GM08714 (cell line): ENCODE results near the gene IPO9.

Source experiments
- H3K4me3 ChIP-seq: fragments of 200-500 bp; sonication (Bioruptor generic); 2 replicates; pipeline ENCODE4 v1.5.1; 2014; ENCODE audit warnings: mild to moderate bottlenecking, low read length, inconsistent platforms
- ZNF274 ChIP-seq: IDR thresholded peaks from 2 replicates; pipeline ENCODE4 v1.6.1; 2012; ENCODE audit warnings: mild to moderate bottlenecking, low read depth, low read length

The IPO9 gene

GRCh38 chr1:201828820-201829774 is at the start of gene IPO9:
IPO9 (plus strand) TSS chr1:201829157; CDS start chr1:201829210, 53 bp downstream.
- TF ChIP-seq ZNF274 = no peak
- peak within 1 kb of the TSS; percentile 97 for H3K4me3 ChIP-seq

- H3K4me3 ChIP-seq = no peak overlapping the region
- TF ChIP-seq ZNF274 = no peak
These were observed 49.5 kb upstream of the IPO9 start for GRCh38 chr1:201779351-201779880.

DNA sequence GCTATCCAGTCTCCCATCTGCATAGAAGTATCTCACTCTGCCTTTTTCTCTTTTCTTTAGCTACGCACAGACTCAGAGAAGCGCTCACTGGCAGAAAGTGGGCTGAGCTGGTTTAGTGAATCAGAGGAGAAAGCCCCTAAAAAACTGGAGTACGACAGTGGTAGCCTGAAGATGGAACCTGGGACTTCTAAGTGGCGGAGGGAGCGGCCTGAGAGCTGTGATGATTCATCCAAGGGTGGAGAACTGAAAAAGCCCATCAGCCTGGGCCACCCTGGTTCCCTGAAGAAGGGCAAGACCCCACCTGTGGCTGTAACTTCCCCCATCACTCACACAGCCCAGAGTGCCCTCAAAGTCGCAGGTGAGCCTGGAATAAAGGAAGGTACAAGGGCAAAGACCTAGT is 48.0 kb upstream of the IPO9 start:
- TF ChIP-seq ZNF274 = no peak
- H3K4me3 ChIP-seq = no peak overlapping the region

- no peak for TF ChIP-seq ZNF274
- no peak overlapping the region for H3K4me3 ChIP-seq
These were observed 47.5 kb upstream of the IPO9 start for GRCh38 chr1:201781437-201781836.

DNA sequence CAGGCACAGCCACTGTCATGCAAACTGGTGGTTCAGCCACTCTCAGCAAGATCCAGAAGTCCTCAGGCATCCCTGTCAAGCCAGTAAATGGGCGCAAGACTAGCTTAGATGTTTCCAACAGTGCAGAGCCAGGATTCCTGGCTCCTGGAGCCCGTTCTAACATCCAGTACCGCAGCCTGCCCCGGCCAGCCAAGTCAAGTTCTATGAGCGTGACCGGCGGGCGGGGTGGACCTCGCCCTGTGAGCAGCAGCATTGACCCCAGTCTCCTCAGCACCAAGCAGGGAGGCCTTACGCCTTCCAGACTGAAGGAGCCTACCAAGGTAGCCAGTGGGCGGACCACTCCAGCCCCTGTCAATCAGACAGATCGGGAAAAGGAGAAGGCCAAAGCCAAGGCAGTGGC is 46.6 kb upstream of the IPO9 start:
- no peak for TF ChIP-seq ZNF274

DNA sequence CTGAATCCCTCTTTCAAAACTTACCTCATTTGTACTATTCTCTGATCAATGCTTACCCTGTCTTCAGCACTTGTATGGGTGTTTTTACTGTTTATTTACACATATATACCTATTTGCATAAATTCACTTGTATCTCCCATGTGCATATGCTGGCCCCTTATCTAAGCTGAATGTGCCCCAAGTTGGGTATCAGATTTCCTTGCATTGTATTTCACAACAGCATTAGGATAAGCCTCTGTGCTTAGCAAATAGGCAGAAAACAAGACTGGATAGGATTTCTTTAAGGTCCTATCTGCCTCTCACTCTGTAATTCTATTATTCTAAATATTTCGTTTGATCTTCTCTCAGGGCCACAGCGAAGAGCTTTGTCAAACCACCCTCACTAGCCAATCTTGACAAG is 45.9 kb upstream of the IPO9 start:
- no peak for TF ChIP-seq ZNF274
- H3K4me3 ChIP-seq = no peak overlapping the region

More for the DNA sequence above, 46.6 kb upstream of the IPO9 start:
- no peak overlapping the region for H3K4me3 ChIP-seq

- H3K4me3 ChIP-seq = no peak overlapping the region
- no peak for TF ChIP-seq ZNF274
These were observed 45.4 kb upstream of the IPO9 start for GRCh38 chr1:201783572-201783971.

- TF ChIP-seq ZNF274 = no peak
- no peak overlapping the region for H3K4me3 ChIP-seq
These were observed 43.7 kb upstream of the IPO9 start for GRCh38 chr1:201785291-201785690.

DNA sequence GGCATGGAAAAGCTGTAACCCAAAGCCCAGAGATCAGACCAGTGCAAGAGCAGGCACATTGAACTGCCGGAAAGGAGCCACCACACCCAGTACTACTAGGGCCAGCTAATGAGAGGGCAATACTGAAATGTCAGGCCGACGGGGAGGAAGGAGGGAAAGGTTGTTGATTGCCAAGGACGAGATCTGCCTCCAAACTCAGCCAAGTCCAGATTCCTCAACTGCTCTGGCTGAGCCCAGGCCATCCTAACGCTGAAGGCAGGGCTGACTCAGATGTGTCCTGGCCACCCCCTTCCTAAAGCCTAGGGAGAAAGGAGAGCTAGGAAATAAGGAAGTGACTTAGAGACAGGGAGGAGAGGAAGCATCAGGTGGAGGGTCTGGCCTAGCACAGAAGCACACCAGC is 42.1 kb upstream of the IPO9 start:
- TF ChIP-seq ZNF274 = no peak
- no peak overlapping the region for H3K4me3 ChIP-seq

DNA sequence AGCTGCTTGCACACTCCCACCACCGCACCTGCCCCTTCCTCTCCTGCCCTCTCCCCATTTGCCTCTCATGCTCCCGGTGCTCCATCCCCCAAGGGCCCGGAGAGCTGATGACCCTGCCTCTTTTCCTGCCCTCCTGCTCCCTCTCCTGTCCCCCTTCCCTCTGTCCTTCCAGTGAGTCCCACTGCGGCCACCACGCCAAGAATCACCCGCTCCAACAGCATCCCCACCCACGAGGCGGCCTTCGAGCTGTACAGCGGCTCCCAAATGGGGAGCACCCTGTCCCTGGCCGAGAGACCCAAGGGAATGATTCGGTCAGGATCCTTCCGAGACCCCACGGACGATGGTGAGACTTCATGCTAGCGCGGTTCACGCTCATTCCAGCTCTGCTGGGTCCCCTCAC is 40.7 kb upstream of the IPO9 start:
- no peak overlapping the region for H3K4me3 ChIP-seq
- TF ChIP-seq ZNF274 = no peak

- TF ChIP-seq ZNF274 = no peak
These were observed 39.7 kb upstream of the IPO9 start for GRCh38 chr1:201789245-201789644.

GRCh38 chr1:201790261-201790660 is 38.7 kb upstream of the IPO9 start:
- no peak for TF ChIP-seq ZNF274
- no peak overlapping the region for H3K4me3 ChIP-seq

More at GRCh38 chr1:201789245-201789644, 39.7 kb upstream of the IPO9 start:
- H3K4me3 ChIP-seq = no peak overlapping the region

GRCh38 chr1:201791051-201791778 is 37.7 kb upstream of the IPO9 start:
- TF ChIP-seq ZNF274 = no peak
- H3K4me3 ChIP-seq = no peak overlapping the region

- no peak overlapping the region for H3K4me3 ChIP-seq
- no peak for TF ChIP-seq ZNF274
These were observed 37.2 kb upstream of the IPO9 start for GRCh38 chr1:201791779-201792173.
